ENCODE results near the gene ENTREP3. TPM values are rescaled to one million over a fixed set of nuclear protein-coding genes. Genes with fewer than 3 reads are reported as not detected.

ENTREP3 gene
- total RNA-seq, 4 donors from 2014 or later, result 9.0 to 21.9 (median 15.7) TPM

DNA sequence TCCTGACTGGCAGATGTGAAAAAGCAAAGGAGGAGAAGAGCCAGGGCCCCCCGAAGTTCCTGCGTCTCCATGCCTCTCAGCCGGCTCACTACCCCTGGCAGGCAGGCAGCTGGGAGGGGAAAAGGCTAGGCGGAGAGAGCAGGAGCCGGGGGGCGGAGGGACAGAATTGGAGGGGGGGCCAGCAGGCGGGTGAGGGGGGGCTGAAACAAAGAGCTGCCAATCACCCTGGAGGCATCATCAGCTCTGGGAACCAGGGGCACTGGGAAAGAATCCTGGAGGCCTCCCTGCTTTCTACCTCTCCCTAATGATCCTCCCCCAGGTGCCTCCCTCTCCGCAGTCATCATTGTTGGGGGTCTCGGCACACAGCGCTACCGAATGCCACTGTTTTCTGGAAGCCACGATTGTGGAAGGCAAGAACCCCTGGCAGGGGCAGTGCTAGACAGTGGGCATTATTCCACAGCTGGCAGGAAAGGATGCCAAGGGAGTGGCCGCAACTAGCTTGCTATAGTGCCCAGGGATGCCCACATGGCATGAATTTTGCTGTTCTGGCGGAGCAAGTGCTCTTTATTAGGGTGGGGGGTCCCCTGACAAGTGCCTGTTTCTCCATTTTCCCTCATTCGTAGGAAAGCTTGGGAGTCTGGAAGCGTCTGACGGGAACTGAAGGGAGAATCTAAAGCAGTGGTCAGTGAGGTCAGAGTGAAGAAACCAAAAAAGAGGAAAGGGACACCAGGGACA is 47.3 kb downstream of the ENTREP3 start, which contains the start of gene THBS3:
TSS of gene THBS3 (minus strand) at position 92 of the 735 bp plus-strand sequence. CDS start at position 71, 21 bp downstream.
- Histone ChIP-seq H3K4me1 (peaks cover 24 to 29% (median 26%) of the 10 kb centered on the region in 4 donors), H3K27me3 (no peaks in the 10 kb centered on the region), H3K27ac (peak within 1 kb of the TSS; percentile 96 to 99 (median 98)), H3K9me3 (no peaks in the 10 kb centered on the region), H3K36me3 (no peaks in the 10 kb centered on the region), H3K4me3 (peak within 1 kb of the TSS; percentile 71 to 92 (median 84))
- intact Hi-C loops (cut with DNase I; ENCODE audit: low total_unique reads), result loop anchor here (2.0 kb wide), 1 partner anchor 19 kb away; no protein-coding TSS in a partner anchor
- in situ Hi-C loops (cut with MboI; ENCODE audit: low pct_ligation_motif_present in 1 of 4, low pct_unique_long_range_greater_than_20kb in 1 of 4, low sequenced_read_pairs in 3 of 4), result no loop called here
- TF ChIP-seq, protein P1, sequence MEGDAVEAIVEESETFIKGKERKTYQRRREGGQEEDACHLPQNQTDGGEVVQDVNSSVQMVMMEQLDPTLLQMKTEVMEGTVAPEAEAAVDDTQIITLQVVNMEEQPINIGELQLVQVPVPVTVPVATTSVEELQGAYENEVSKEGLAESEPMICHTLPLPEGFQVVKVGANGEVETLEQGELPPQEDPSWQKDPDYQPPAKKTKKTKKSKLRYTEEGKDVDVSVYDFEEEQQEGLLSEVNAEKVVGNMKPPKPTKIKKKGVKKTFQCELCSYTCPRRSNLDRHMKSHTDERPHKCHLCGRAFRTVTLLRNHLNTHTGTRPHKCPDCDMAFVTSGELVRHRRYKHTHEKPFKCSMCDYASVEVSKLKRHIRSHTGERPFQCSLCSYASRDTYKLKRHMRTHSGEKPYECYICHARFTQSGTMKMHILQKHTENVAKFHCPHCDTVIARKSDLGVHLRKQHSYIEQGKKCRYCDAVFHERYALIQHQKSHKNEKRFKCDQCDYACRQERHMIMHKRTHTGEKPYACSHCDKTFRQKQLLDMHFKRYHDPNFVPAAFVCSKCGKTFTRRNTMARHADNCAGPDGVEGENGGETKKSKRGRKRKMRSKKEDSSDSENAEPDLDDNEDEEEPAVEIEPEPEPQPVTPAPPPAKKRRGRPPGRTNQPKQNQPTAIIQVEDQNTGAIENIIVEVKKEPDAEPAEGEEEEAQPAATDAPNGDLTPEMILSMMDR (IDR thresholded peaks at IDR 0.05), result no peak
- no peak for TF ChIP-seq POLR2AphosphoS5 (IDR thresholded peaks at IDR 0.05)
- TF ChIP-seq POLR2A (IDR thresholded peaks at IDR 0.05), result no peak
- no peak for TF ChIP-seq EP300 (IDR thresholded peaks at IDR 0.05; ENCODE audit: low read depth)
- 7 to 18% methylated on average over 3 to 17 of the region's 17 CpGs for WGBS, 2 donors (ENCODE audit: low coverage in 1 of 2)
- DNase-seq, result no peak

GRCh38 chr1:155206891-155207805 is 48.1 kb downstream of the ENTREP3 start:
- peak; percentile 92 for DNase-seq
- Histone ChIP-seq H3K36me3 (no peaks in the 10 kb centered on the region), H3K27ac (peak overlapping the region; percentile 96 to 99 (median 98)), H3K4me1 (peaks cover 24 to 29% (median 26%) of the 10 kb centered on the region in 4 donors), H3K27me3 (no peaks in the 10 kb centered on the region), H3K9me3 (no peaks in the 10 kb centered on the region), H3K4me3 (peak overlapping the region in 2 of 4 donors; percentile 71 to 91)
- 27 to 40% methylated on average over 1 to 13 of the region's 13 CpGs for WGBS, 2 donors (ENCODE audit: low coverage in 1 of 2)
- in situ Hi-C loops (cut with MboI; ENCODE audit: low pct_ligation_motif_present in 1 of 4, low pct_unique_long_range_greater_than_20kb in 1 of 4, low sequenced_read_pairs in 3 of 4), result no loop called here
- intact Hi-C loops (cut with DNase I; ENCODE audit: low total_unique reads), result no loop called here
- TF ChIP-seq POLR2A (IDR thresholded peaks at IDR 0.05), result no peak
- peak in 1 of 3 donors; percentile 44 for TF ChIP-seq POLR2AphosphoS5 (IDR thresholded peaks at IDR 0.05)
- TF ChIP-seq, protein P1 (IDR thresholded peaks at IDR 0.05), result peak; percentile 83 to 96 (median 90)
- TF ChIP-seq EP300 (IDR thresholded peaks at IDR 0.05; ENCODE audit: low read depth), result no peak

- no peaks in the 10 kb centered on the region for H3K9me3 ChIP-seq
- peak overlapping the region in 2 of 4 donors; percentile 98 to 99 for H3K27ac ChIP-seq
- no peaks in the 10 kb centered on the region for H3K36me3 ChIP-seq
- H3K4me3 ChIP-seq, result no peak overlapping the region
- DNase-seq, result no peak
- no peaks in the 10 kb centered on the region for H3K27me3 ChIP-seq
- WGBS, 2 donors (ENCODE audit: low coverage in 1 of 2), result 70% methylated on average over 9 of the region's 9 CpGs; no CpG with 5 or more reads in 1 of the 2 donors
- in situ Hi-C loops (cut with MboI; ENCODE audit: low pct_ligation_motif_present in 1 of 4, low pct_unique_long_range_greater_than_20kb in 1 of 4, low sequenced_read_pairs in 3 of 4) (no loop called here), intact Hi-C loops (cut with DNase I; ENCODE audit: low total_unique reads) (no loop called here)
- H3K4me1 ChIP-seq, result peaks cover 24 to 29% (median 26%) of the 10 kb centered on the region in 4 donors
- TF ChIP-seq EP300 (IDR thresholded peaks at IDR 0.05; ENCODE audit: low read depth) (no peak), POLR2AphosphoS5 (IDR thresholded peaks at IDR 0.05) (no peak), POLR2A (IDR thresholded peaks at IDR 0.05) (no peak)
- TF ChIP-seq, protein P1 (IDR thresholded peaks at IDR 0.05), result no peak
Observed at GRCh38 chr1:155205969-155206593, 49.2 kb downstream of the ENTREP3 start.
